Measurements from ENCODE around the gene NUDT21.

Gene NUDT21

DNA sequence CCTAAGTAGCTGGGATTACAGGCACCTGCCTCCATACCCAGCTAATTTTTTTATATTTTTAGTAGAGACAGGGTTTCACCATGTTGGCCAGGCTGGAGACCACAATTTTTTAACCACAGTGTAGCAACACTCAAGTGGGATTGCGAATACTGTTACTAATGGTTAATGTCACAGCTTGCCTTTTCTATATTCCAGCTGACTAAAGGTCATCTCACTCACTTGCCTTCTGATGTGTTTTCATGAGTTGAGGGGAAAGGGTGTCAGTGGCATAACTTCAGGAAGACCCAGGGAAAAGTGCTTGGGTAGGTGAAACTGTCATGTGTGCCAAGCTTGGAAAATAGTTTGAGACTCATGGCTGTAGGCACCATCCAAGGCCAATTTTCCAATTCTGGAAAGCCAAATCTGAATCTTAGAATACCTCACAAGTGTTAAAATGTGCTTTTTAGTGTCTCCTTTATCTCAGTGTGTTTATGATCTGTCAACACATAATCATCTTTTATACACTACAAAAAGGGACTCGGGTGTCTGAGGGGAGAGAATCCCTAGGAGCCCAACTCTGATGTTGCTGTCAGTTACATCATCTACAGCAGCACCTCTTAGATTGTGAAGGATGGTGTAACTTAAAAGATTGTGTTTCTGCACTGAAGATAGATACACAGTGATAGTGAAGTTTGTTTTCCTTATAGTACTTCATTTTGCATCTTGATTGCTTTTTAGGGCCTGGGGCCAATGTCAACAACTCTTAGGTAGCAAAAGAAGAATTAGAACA is 27.3 kb upstream of the NUDT21 start:
- no peak overlapping the region for H3K4me2 ChIP-seq (ENCODE audit: low read length)
- peaks cover 64% of the 10 kb centered on the region for H3K36me3 ChIP-seq (ENCODE audit: insufficient read depth, low read length)
- H3K9me3 ChIP-seq (replicated peaks; ENCODE audit: low read length): no peaks in the 10 kb centered on the region
- no peak overlapping the region for H3K4me3 ChIP-seq (ENCODE audit: low read length)
- no peak overlapping the region for H3K9ac ChIP-seq (ENCODE audit: low read depth, low read length)
- H3K4me1 ChIP-seq (ENCODE audit: control insufficient read depth, insufficient read depth, low read length): peaks cover 25% of the 10 kb centered on the region
- H3K27me3 ChIP-seq (ENCODE audit: control insufficient read depth, insufficient read depth, low read length): no peaks in the 10 kb centered on the region

DNA sequence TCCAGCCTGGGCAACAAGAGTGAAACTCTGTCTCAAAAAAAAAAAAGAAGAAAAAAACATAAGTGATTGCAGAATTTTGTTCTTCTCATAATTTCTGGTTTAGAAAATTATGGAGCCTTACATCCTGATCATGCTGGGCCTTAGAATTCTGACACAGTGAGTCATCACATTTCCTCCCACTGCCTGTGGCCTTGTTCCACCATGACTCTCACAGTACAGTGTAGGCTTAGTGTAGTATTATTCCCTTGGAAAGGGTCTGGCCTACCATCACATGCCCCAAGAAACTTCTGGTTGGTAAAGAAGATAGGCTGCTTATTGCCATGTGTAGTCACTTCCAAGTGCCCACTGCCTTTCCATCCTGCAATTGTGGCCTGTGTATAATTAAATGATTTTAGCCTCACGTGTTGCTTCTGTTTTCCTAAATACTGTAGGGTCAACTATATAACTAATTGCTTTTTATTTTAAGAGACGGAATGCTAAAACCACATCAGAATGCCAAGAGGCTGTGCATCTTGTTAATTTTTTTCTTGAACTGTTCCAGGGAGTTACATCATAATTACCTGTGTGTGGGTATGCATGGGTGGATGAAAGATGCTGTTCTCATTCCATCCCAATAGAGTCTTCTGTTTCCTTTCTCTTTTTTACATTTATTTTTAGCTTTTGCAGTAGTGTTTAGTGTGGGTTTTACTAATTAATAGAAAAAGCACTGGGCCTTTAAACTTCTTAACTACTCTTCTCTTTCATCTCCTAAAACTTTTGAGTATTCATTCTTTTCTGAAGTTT is 26.2 kb upstream of the NUDT21 start:
- Histone ChIP-seq H3K4me3 (ENCODE audit: low read length) (no peak overlapping the region), H3K9me3 (replicated peaks; ENCODE audit: low read length) (no peaks in the 10 kb centered on the region), H3K4me1 (ENCODE audit: control insufficient read depth, insufficient read depth, low read length) (peaks cover 23% of the 10 kb centered on the region), H3K27me3 (ENCODE audit: control insufficient read depth, insufficient read depth, low read length) (no peaks in the 10 kb centered on the region), H3K4me2 (ENCODE audit: low read length) (peak overlapping the region; percentile 6), H3K9ac (ENCODE audit: low read depth, low read length) (no peak overlapping the region), H3K36me3 (ENCODE audit: insufficient read depth, low read length) (peaks cover 60% of the 10 kb centered on the region)

DNA sequence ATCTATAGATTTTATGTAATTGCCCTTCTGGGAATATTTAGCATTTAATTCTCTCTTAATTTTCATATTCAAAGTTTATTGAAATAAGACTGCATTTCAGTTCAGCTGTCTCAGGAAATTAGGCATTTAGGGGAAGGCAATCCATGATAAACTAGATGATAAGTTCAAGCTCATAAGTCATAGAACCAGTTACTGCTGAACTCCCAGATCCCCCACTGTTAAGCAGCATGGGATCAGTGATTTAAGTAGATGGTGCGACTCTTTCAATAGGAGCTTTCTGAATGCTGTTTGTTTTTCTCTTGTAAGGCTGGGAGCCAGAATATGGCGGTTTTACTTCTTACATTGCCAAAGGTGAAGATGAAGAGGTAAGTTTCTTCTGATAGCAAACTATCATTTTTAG is 24.1 kb upstream of the NUDT21 start:
- Histone ChIP-seq H3K4me2 (ENCODE audit: low read length) (no peak overlapping the region), H3K27me3 (ENCODE audit: control insufficient read depth, insufficient read depth, low read length) (no peaks in the 10 kb centered on the region), H3K36me3 (ENCODE audit: insufficient read depth, low read length) (peaks cover 68% of the 10 kb centered on the region), H3K9ac (ENCODE audit: low read depth, low read length) (no peak overlapping the region), H3K9me3 (replicated peaks; ENCODE audit: low read length) (no peaks in the 10 kb centered on the region), H3K4me3 (ENCODE audit: low read length) (no peak overlapping the region), H3K4me1 (ENCODE audit: control insufficient read depth, insufficient read depth, low read length) (peaks cover 15% of the 10 kb centered on the region)

DNA sequence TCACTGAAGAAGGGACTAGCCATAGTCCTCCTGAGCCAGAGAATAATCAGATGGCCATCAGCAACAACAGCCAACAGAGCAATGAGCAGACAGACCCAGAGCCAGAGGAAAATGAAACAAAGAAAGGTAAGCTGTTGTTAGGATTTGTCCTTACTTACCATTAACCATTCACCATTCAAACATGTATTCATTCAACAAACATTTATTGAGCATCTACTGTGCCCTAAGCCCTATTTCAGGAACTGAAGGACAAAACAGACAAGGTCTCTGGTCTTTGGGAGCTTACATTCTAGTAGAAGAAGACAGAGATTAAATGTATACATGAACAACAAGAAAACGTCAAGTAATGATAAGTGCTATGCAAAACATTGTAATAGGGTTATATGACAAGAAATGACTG is 19.5 kb upstream of the NUDT21 start:
- Histone ChIP-seq H3K36me3 (ENCODE audit: insufficient read depth, low read length) (peaks cover 79% of the 10 kb centered on the region), H3K4me3 (ENCODE audit: low read length) (no peak overlapping the region), H3K4me1 (ENCODE audit: control insufficient read depth, insufficient read depth, low read length) (no peaks in the 10 kb centered on the region), H3K9ac (ENCODE audit: low read depth, low read length) (no peak overlapping the region), H3K27me3 (ENCODE audit: control insufficient read depth, insufficient read depth, low read length) (no peaks in the 10 kb centered on the region), H3K4me2 (ENCODE audit: low read length) (no peak overlapping the region), H3K9me3 (replicated peaks; ENCODE audit: low read length) (no peaks in the 10 kb centered on the region)

DNA sequence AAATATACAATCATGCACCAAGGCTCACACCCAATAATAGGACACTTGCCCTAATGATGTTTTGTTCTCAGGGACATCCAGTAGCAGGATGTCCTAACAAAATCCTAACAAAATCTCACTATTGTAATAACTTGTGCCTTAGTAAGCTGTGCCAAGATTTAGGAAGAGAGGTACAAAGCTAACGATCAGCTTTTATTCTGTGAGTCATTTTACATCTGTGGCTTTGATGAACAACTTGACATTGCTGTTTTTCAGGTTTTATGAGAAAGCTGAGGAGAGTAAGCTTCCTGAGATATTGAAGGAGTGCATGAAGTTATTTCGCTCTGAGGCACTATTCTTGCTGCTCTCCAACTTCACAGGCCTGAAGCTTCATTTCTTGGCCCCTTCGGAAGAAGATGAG is 19.1 kb upstream of the NUDT21 start:
- no peak overlapping the region for H3K9ac ChIP-seq (ENCODE audit: low read depth, low read length)
- no peak overlapping the region for H3K4me2 ChIP-seq (ENCODE audit: low read length)
- H3K27me3 ChIP-seq (ENCODE audit: control insufficient read depth, insufficient read depth, low read length): no peaks in the 10 kb centered on the region
- no peak overlapping the region for H3K4me3 ChIP-seq (ENCODE audit: low read length)
- no peaks in the 10 kb centered on the region for H3K9me3 ChIP-seq (replicated peaks; ENCODE audit: low read length)
- H3K4me1 ChIP-seq (ENCODE audit: control insufficient read depth, insufficient read depth, low read length): no peaks in the 10 kb centered on the region
- H3K36me3 ChIP-seq (ENCODE audit: insufficient read depth, low read length): peaks cover 79% of the 10 kb centered on the region

DNA sequence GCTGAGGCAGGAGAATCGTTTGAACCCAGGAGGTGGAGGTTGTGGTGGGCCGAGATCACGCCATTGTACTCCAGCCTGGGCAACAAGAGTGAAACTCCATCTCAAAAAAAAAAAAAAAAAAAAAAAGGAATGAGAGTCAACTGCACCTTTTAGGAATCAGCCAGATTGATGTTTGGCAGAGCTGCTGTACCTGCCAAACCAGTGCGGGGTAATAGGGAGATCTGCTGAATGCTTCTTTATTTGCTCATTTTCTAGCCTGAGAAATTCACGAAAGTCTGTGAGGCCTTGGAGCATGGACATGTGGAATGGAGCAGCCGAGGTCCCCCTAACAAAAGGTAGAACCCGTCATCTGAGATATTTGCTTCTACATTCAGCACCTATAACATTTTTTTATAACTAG is 18.6 kb upstream of the NUDT21 start:
- Histone ChIP-seq H3K4me1 (ENCODE audit: control insufficient read depth, insufficient read depth, low read length) (no peaks in the 10 kb centered on the region), H3K36me3 (ENCODE audit: insufficient read depth, low read length) (peaks cover 77% of the 10 kb centered on the region), H3K9me3 (replicated peaks; ENCODE audit: low read length) (no peaks in the 10 kb centered on the region), H3K9ac (ENCODE audit: low read depth, low read length) (no peak overlapping the region), H3K4me3 (ENCODE audit: low read length) (no peak overlapping the region), H3K27me3 (ENCODE audit: control insufficient read depth, insufficient read depth, low read length) (no peaks in the 10 kb centered on the region), H3K4me2 (ENCODE audit: low read length) (no peak overlapping the region)

DNA sequence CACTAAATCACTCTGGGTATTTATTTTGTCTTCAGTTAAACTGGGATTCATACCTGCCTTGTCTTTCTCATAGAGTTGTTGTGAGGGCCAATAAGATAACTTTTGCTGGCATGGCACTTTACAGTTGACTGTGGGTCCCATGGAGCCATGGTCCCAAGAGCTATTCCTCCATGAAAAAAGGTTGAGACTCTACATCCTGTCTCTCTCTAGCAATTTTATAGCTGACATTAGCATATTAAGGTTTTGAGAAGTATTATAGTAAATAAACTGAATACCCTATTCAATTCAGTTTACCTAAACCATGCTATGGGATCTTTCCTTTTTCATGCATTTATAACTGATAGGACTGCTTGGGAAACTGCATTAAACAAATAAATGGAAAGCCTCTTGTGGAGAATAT is 17.7 kb upstream of the NUDT21 start:
- H3K27me3 ChIP-seq (ENCODE audit: control insufficient read depth, insufficient read depth, low read length): no peaks in the 10 kb centered on the region
- H3K36me3 ChIP-seq (ENCODE audit: insufficient read depth, low read length): peaks cover 82% of the 10 kb centered on the region
- no peak overlapping the region for H3K9ac ChIP-seq (ENCODE audit: low read depth, low read length)
- H3K4me1 ChIP-seq (ENCODE audit: control insufficient read depth, insufficient read depth, low read length): no peaks in the 10 kb centered on the region
- no peak overlapping the region for H3K4me2 ChIP-seq (ENCODE audit: low read length)
- no peak overlapping the region for H3K4me3 ChIP-seq (ENCODE audit: low read length)
- no peaks in the 10 kb centered on the region for H3K9me3 ChIP-seq (replicated peaks; ENCODE audit: low read length)

DNA sequence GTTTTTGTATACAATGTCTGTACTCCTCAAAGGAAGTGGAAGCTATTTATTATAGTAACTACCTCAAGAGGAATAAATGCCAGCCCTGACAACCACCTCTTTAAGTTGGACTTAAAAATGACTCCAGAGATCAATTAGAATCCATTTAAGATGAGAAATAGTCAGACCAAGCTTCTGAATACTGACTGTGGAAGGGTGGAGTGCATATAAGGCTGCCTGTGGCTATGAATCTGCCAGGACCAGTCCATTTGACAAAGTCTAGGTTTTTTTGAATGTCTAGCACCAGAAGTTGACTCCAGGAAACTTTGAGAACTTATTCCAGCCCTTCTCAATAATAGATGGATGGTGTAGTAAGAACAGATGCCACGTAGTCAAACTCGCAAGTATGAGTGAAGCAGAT is 15.2 kb upstream of the NUDT21 start:
- H3K9ac ChIP-seq (ENCODE audit: low read depth, low read length): no peak overlapping the region
- no peak overlapping the region for H3K4me2 ChIP-seq (ENCODE audit: low read length)
- H3K36me3 ChIP-seq (ENCODE audit: insufficient read depth, low read length): peaks cover 78% of the 10 kb centered on the region
- H3K4me3 ChIP-seq (ENCODE audit: low read length): no peak overlapping the region
- no peaks in the 10 kb centered on the region for H3K9me3 ChIP-seq (replicated peaks; ENCODE audit: low read length)
- H3K27me3 ChIP-seq (ENCODE audit: control insufficient read depth, insufficient read depth, low read length): no peaks in the 10 kb centered on the region
- no peaks in the 10 kb centered on the region for H3K4me1 ChIP-seq (ENCODE audit: control insufficient read depth, insufficient read depth, low read length)

DNA sequence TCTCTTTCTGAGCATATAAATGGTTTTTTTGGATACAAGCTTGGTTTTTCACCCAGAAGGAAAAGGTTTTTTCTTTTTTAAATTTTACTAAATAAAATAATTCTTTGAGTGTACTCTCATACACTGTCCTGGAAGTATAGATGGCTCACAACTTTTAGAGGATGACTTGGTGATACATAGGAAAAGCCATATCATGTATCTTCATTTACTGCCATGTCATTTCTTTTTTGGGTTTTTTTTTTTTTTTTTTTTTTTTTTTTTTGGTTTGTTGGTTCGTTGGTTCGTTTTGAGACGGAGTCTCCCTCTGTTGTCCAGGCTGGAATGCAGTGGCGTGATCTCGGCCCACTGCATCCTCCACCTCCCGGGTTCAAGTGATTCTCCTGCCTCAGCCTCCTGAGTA is 12.0 kb upstream of the NUDT21 start:
- Histone ChIP-seq H3K9me3 (replicated peaks; ENCODE audit: low read length) (no peaks in the 10 kb centered on the region), H3K4me3 (ENCODE audit: low read length) (no peak overlapping the region), H3K36me3 (ENCODE audit: insufficient read depth, low read length) (peaks cover 69% of the 10 kb centered on the region), H3K9ac (ENCODE audit: low read depth, low read length) (no peak overlapping the region), H3K27me3 (ENCODE audit: control insufficient read depth, insufficient read depth, low read length) (no peaks in the 10 kb centered on the region), H3K4me1 (ENCODE audit: control insufficient read depth, insufficient read depth, low read length) (no peaks in the 10 kb centered on the region), H3K4me2 (ENCODE audit: low read length) (no peak overlapping the region)

DNA sequence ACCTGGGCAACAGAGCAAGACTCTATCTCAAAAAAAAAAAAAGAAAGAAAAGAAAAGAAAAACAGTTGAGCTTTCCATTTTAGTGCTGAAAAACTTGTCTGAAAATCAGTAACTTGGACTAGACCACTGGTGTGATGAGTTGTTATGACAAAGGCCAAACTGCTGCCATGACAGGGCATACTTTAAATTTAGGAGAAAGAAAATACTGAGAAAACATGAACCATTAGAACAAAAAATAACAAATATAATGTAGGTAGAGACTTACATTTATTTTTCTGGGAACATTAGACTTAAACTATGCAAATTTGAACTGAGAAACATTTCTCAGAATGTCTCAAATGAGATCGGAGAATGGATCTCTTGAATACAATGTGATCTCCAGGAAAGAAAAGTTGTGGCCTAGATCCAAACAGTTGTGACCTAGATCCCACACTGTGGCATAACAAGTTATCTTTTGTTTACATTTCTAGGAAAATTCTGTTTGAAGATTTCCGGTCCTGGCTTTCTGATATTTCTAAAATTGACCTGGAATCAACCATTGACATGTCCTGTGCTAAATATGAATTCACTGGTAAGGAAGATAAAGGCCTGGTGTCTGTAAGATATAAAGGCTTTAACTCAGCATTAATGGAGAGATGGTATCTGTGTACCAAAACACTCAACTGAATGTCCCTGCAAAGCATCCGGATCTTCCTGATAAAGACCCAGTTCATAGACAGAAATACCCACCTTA is 11.1 kb upstream of the NUDT21 start:
- Histone ChIP-seq H3K36me3 (ENCODE audit: insufficient read depth, low read length) (peaks cover 70% of the 10 kb centered on the region), H3K9ac (ENCODE audit: low read depth, low read length) (no peak overlapping the region), H3K4me1 (ENCODE audit: control insufficient read depth, insufficient read depth, low read length) (no peaks in the 10 kb centered on the region), H3K4me3 (ENCODE audit: low read length) (no peak overlapping the region), H3K9me3 (replicated peaks; ENCODE audit: low read length) (no peaks in the 10 kb centered on the region), H3K27me3 (ENCODE audit: control insufficient read depth, insufficient read depth, low read length) (no peaks in the 10 kb centered on the region), H3K4me2 (ENCODE audit: low read length) (no peak overlapping the region)

DNA sequence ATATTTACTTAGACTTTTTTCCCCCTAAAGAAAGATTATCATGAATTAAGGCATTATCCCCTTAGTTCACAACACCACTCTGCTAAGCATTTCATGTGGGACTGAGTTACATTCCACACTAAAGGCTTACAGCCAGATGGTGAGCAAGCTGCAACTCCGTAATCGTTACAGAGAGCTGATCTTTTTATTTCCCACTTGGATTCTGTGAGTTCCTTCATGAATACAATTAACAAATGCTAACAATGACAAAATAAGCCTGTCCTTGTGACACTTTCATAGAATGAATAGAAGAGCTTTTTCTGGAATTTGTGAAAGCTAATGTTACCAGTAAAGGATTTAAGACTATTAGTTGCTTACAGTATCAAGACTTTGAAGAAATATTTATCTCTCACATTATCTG is 9.0 kb upstream of the NUDT21 start:
- Histone ChIP-seq H3K36me3 (ENCODE audit: insufficient read depth, low read length) (peaks cover 63% of the 10 kb centered on the region), H3K27me3 (ENCODE audit: control insufficient read depth, insufficient read depth, low read length) (no peaks in the 10 kb centered on the region), H3K9me3 (replicated peaks; ENCODE audit: low read length) (no peaks in the 10 kb centered on the region), H3K4me1 (ENCODE audit: control insufficient read depth, insufficient read depth, low read length) (no peaks in the 10 kb centered on the region), H3K4me2 (ENCODE audit: low read length) (no peak overlapping the region), H3K4me3 (ENCODE audit: low read length) (no peak overlapping the region), H3K9ac (ENCODE audit: low read depth, low read length) (no peak overlapping the region)

All from skeletal muscle satellite cell (primary cell).